GM12873 (cell line): Measurements from ENCODE around the gene ARHGAP12.
A peak's percentile ranks its signal among the peaks of the same experiment; 100 is the strongest.

Experiments used
- CTCF ChIP-seq: IDR thresholded peaks from 2 replicates; pipeline ENCODE4 v1.5.1; 2012; ENCODE audit warnings: low read depth, mild to moderate bottlenecking, moderate library complexity, low read length, control low read depth; ENCODE audit not compliant: insufficient read depth; ENCODE audit errors: missing control alignments

Gene ARHGAP12

DNA sequence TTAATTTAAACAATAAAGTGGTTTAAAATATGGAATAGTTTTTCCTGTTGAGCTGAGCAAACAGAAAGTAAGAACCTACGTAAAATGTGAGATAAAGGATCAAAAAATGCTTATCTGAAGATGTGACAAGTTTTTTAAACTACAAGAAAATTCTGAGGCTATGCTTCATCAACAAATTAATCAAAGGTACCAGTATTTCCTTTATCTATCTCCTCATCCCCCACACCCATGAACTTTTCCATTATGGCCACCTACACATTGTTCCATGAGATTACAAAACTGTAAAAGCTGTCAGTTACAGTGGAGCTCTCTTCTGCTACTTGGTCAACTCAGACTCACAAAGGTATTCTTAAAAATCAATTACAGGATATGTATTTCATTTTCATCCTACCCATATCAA is 77.4 kb downstream of the ARHGAP12 start:
- TF ChIP-seq CTCF: no peak

GRCh38 chr10:31847515-31847914 is 81.1 kb downstream of the ARHGAP12 start:
- TF ChIP-seq CTCF: no peak

- no peak for TF ChIP-seq CTCF
Measured at GRCh38 chr10:31838709-31839108, 89.9 kb downstream of the ARHGAP12 start.

- TF ChIP-seq CTCF: no peak
Measured at GRCh38 chr10:31838065-31838464, 90.6 kb downstream of the ARHGAP12 start.

DNA sequence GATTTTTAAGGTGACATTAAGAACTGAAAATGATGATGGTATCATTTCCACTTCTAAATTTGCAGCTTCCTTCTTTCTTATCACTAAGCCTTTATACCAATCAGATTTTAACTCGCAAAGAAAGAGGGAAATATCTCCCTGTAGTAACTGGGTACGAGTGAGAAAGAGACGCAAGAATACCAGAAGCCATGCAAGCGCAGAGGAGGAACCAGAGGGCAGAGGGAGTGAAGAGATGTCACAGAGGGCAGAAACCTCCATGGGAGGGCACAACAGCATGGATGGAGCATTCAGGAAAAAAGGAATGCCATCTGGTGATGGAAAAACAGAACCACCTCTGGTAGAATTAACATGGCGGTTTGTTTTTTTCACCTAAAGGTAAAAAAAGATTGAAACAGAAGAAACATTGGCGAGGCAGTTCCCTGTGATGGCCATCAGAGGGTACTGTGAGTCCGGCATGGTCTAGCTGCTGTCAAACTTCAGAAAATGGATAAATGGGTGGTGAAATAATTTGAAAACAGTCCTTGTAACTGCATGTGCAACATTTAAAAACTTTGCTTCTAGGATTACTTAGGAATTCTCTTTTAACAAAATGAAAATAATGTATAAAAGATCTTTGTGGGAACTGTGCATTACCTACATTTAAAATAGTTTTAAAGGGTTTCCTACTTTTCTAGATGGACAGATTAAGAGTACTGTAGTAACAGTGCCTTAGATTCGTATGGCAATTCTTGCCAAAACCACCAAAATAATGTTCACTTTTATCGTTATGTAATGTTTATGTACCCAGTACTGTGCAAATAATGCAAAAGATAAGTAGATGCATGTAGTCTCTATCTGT is 91.8 kb downstream of the ARHGAP12 start:
- TF ChIP-seq CTCF: peak; percentile 65

DNA sequence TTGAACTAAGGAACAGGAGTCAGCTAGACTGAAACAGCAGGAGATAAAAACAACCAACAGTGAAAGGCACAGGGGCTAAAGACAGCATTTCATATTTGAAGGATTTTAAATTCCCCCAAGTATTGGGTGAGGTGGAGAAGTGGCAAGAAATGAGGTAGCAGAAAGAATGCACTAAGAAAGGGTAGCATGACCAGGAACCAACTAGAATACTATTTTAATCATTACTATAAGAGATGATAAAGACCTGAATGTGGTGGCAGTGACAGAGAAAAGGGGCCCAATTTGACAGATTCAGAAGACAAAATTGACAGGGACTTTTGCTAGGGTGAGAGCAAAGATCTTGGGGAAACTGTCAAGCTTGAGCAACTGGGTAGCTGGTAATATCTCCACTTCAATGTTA is 94.9 kb downstream of the ARHGAP12 start:
- TF ChIP-seq CTCF: no peak

DNA sequence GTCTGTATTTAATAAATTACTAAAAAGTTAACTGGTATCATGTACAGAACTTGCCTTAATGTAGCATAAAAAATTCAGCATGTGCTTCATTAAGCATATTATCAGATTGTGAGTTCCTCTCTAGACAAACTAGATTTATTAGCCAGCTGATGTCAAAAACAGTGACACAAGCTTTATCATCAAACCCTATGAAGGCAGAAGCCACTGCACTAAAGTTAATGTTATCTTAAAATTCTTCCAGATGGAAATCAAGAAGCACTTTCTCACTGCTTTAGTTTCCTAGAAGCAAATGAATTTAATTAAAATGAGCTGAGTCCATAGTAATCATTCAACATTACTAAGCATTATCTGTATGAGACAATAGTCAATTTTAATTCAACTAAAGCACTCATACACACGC is 96.4 kb downstream of the ARHGAP12 start:
- no peak for TF ChIP-seq CTCF
